Breast epithelium (tissue), 4 donors: ENCODE data around the gene ASB4. TPM values are rescaled to one million over a fixed set of nuclear protein-coding genes. Genes with fewer than 3 reads are reported as not detected.

Experiments
- DNase-seq, 2 donors: peaks; one replicate each; pipeline ENCODE4 v3.0.0-alpha.2; 2019; ENCODE audit warnings: low spot score in 2 of 2
- H3K27ac ChIP-seq, 2 donors: fragments of 200-600 bp; sonication (generic) in 1 of 2; one replicate each; pipeline ENCODE4 v1.5.1; 2016 to 2019; ENCODE audit warnings: mild to moderate bottlenecking in 1 of 2
- H3K27me3 ChIP-seq, 2 donors: fragments of 200-600 bp; sonication (generic) in 1 of 2; one replicate each; pipeline versions ENCODE4 v1.5.1 to v1.6.0; 2017 to 2019; ENCODE audit warnings: control low read depth in 1 of 2, mild to moderate bottlenecking in 1 of 2
- H3K36me3 ChIP-seq: fragments of 200-600 bp; one replicate; pipeline ENCODE4 v1.5.1; 2019
- H3K4me1 ChIP-seq, 2 donors: fragments of 200-600 bp; sonication (generic); one replicate each; pipeline ENCODE4 v1.5.1; 2016 to 2019; ENCODE audit warnings: control low read depth in 1 of 2
- H3K4me3 ChIP-seq, 3 donors: fragments of 200-600 bp; sonication (generic); 1 replicate in 2 of 3; 2 replicates in 1 of 3; pipeline ENCODE4 v1.5.1; 2016 to 2019; ENCODE audit warnings: mild to moderate bottlenecking in 3 of 3, moderate library complexity in 2 of 3
- H3K9me3 ChIP-seq, 2 donors: fragments of 200-600 bp; sonication (generic) in 1 of 2; one replicate each; pipeline ENCODE4 v1.5.1; 2016 to 2019; ENCODE audit warnings: control low read depth in 1 of 2
- POLR2A ChIP-seq: fragments of 450-650 bp; IDR thresholded peaks from one replicate; pipeline ENCODE4 v1.6.1; 2016; ENCODE audit warnings: antibody characterized with exemption, mild to moderate bottlenecking, moderate library complexity
- POLR2AphosphoS5 ChIP-seq, 3 donors: sonication (generic); formaldehyde crosslinking; IDR thresholded peaks; one replicate each; pipeline ENCODE4 v1.6.1; 2017; ENCODE audit warnings: antibody characterized with exemption in 3 of 3
- intact Hi-C: fragments of 100-400 bp; cut with DNase I; formaldehyde crosslinking; loops from one replicate; pipeline ENCODE4 v1.15.1; 2023; ENCODE audit warnings: low total_unique reads
- total RNA-seq, 3 donors: library from RNA; depleted of rRNA; stranded (reverse); fragments of >200 nt; gene quantifications; one replicate each; pipeline ENCODE4 v1.1.0, GENCODE V29; 2016
- TF ChIP-seq, protein P1 (sequence below), 3 donors: fragments of 450-650 bp; IDR thresholded peaks; one replicate each; pipeline ENCODE4 v1.5.1; 2016 to 2017; ENCODE audit warnings: antibody characterized with exemption in 3 of 3, mild to moderate bottlenecking in 3 of 3, moderate library complexity in 3 of 3

Gene ASB4
- total RNA-seq, 3 donors from 2014 or later = 0.16 to 0.33 (median 0.29) TPM

DNA sequence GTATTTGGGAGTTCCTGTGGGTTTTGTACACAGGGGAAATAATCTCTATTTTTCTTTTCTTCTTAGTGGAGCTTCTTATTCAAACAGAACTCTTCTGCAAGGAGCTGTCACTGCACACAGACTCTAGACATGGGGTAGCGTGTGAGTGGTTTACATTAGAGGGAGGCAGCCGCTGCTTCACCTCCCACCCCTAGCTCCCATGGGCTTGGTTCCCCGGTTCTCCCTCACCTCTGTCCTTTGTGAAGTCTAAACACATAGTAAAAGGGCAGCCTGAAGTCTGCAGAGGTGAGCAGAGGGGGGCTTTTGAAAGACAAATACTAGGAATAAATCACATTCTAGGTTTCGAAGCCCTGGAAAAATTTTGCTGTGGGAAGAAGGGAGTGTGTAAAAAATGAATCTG lies 5.5 kb downstream of the ASB4 start:
- intact Hi-C loops = no loop called here
- no peak overlapping the region for H3K27ac ChIP-seq
- no peak overlapping the region for H3K4me3 ChIP-seq
- H3K4me1 ChIP-seq = no peaks in the 10 kb centered on the region
- H3K9me3 ChIP-seq = no peaks in the 10 kb centered on the region
- DNase-seq = no peak
- TF ChIP-seq POLR2A (no peak), POLR2AphosphoS5 (IDR thresholded peaks at IDR 0.05) (no peak)
- TF ChIP-seq, protein P1, sequence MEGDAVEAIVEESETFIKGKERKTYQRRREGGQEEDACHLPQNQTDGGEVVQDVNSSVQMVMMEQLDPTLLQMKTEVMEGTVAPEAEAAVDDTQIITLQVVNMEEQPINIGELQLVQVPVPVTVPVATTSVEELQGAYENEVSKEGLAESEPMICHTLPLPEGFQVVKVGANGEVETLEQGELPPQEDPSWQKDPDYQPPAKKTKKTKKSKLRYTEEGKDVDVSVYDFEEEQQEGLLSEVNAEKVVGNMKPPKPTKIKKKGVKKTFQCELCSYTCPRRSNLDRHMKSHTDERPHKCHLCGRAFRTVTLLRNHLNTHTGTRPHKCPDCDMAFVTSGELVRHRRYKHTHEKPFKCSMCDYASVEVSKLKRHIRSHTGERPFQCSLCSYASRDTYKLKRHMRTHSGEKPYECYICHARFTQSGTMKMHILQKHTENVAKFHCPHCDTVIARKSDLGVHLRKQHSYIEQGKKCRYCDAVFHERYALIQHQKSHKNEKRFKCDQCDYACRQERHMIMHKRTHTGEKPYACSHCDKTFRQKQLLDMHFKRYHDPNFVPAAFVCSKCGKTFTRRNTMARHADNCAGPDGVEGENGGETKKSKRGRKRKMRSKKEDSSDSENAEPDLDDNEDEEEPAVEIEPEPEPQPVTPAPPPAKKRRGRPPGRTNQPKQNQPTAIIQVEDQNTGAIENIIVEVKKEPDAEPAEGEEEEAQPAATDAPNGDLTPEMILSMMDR (IDR thresholded peaks at IDR 0.05) = no peak
- no peaks in the 10 kb centered on the region for H3K36me3 ChIP-seq
- no peaks in the 10 kb centered on the region for H3K27me3 ChIP-seq

DNA sequence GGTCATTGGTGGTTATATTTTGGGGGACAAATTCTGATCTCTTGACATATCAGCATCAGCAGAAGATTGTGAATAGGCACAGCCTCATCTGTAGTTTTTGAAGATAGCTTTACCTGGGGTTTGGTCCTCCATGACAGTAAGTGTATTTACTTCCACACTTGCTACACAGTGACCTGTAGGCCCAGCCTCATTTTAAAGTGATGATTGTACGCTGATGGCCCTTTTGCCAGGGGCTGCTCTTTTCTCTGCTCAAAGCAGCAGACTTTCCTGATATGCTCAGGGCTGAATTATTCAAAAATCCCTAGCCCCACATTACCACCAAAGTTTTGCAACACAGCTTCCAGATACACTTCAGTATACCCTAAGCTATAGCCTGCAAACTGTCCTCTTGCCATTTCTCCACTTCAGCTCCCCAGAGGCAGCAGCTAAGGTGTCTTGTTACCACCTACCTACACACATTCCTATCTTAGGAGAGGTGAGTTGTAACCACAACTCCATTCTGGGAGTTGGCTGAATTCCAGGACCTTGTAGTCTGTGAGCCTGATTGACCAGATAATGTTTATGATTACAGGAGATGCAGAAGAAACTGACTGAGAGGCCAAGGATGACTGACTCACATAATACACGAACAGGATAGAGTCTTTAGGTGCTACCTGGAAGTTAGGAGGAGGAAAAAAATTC lies 6.0 kb downstream of the ASB4 start:
- Histone ChIP-seq H3K9me3 (no peaks in the 10 kb centered on the region), H3K36me3 (no peaks in the 10 kb centered on the region), H3K27me3 (no peaks in the 10 kb centered on the region), H3K27ac (no peak overlapping the region), H3K4me3 (no peak overlapping the region), H3K4me1 (no peaks in the 10 kb centered on the region)
- DNase-seq = no peak
- intact Hi-C loops = no loop called here
- TF ChIP-seq, protein P1 (IDR thresholded peaks at IDR 0.05) = no peak
- TF ChIP-seq POLR2A = no peak
- TF ChIP-seq POLR2AphosphoS5 (IDR thresholded peaks at IDR 0.05) = no peak

DNA sequence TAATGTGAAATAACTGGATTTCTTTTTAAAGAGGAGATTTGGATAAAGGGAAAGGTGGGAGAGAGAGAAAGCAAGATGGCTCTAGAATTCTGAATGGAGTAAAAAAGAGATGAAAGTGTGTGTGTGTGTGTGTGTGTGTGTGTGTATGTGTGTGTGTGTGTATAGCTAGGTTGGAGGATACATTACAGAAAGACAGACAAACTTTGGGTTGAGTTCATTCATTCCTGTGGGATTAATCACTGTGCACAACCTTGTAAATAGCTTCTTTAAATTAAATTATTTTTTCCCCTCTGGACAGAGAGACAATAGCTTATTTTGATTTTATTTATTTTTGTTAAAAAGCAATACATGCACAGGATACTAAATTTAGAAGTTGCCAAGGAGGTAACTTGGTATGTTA lies 7.5 kb downstream of the ASB4 start:
- no peak for DNase-seq
- Histone ChIP-seq H3K27ac (no peak overlapping the region), H3K9me3 (no peaks in the 10 kb centered on the region), H3K4me1 (no peaks in the 10 kb centered on the region), H3K36me3 (no peaks in the 10 kb centered on the region), H3K27me3 (no peaks in the 10 kb centered on the region), H3K4me3 (no peak overlapping the region)
- TF ChIP-seq POLR2A = no peak
- TF ChIP-seq, protein P1 (IDR thresholded peaks at IDR 0.05) = no peak
- no peak for TF ChIP-seq POLR2AphosphoS5 (IDR thresholded peaks at IDR 0.05)
- intact Hi-C loops = no loop called here

DNA sequence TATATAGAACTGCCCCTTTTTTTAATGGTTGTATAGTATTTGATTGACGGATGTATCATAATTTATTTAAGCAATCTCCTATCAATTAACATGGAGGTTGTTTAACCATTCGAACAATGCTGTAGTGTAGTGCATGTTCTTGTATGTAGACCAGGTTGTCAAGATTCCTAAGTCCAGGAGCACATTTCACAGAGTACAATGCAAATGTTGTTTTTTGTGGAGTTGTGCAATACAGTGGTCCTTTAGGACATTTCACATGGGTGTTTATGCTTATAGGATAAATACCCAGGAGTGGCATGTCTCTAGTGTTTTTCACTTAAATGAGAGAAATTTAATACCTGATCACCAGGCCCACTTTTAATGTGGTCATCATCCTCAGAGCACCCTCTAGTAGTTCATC lies 8.1 kb downstream of the ASB4 start:
- intact Hi-C loops = no loop called here
- H3K27ac ChIP-seq = no peak overlapping the region
- TF ChIP-seq, protein P1 (IDR thresholded peaks at IDR 0.05) = no peak
- TF ChIP-seq POLR2AphosphoS5 (IDR thresholded peaks at IDR 0.05) = no peak
- no peak for TF ChIP-seq POLR2A
- H3K27me3 ChIP-seq = no peaks in the 10 kb centered on the region
- no peak for DNase-seq
- no peaks in the 10 kb centered on the region for H3K36me3 ChIP-seq
- no peak overlapping the region for H3K4me3 ChIP-seq
- no peaks in the 10 kb centered on the region for H3K9me3 ChIP-seq
- H3K4me1 ChIP-seq = no peaks in the 10 kb centered on the region

DNA sequence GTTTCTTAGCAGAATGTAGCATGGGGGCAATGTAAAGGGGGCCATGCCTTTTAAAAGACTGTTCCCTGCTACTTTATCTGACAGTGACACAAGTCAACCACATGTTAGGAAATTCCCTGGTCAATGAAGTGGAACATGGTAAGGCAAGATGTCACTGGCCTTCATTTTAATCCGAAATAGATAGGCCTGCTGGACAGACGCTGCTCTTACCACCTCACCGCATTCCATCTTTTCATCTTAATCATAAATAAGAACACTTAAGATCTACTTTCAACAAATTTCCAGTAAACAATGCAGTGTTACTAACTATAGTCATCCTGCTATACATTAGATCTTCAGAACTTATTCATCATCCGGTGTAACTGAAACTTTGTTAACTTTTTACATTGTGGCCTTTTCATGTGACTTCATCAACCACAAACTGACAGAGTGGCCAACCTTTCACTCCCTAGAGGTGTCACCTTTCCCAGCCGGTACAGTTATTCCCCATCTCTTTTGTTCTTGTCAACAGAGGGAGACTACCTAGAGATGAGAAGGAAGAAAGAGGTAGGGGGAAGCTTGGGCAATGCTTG lies 15.6 kb downstream of the ASB4 start:
- H3K36me3 ChIP-seq = no peaks in the 10 kb centered on the region
- no peaks in the 10 kb centered on the region for H3K9me3 ChIP-seq
- intact Hi-C loops = no loop called here
- DNase-seq = no peak
- no peak overlapping the region for H3K4me3 ChIP-seq
- TF ChIP-seq POLR2AphosphoS5 (IDR thresholded peaks at IDR 0.05) (no peak), POLR2A (no peak)
- TF ChIP-seq, protein P1 (IDR thresholded peaks at IDR 0.05) = no peak
- H3K27ac ChIP-seq = no peak overlapping the region
- H3K27me3 ChIP-seq = no peaks in the 10 kb centered on the region
- H3K4me1 ChIP-seq = no peaks in the 10 kb centered on the region
